ACC112 (cell line): Measurements from ENCODE around the gene RAD51B.

ENCODE experiments used
- H2AFZ ChIP-seq: fragments of 200-600 bp; sonication (generic); one replicate; pipeline ENCODE4 v1.6.0; 2017; ENCODE audit warnings: antibody characterized with exemption, low read length; ENCODE audit not compliant: unreplicated experiment
- H3K27ac ChIP-seq: fragments of 200-600 bp; sonication (generic); 2 replicates; pipeline ENCODE4 v1.5.1; 2014; ENCODE audit warnings: low read depth, mild to moderate bottlenecking, antibody characterized with exemption, low read length, moderate library complexity
- H3K27me3 ChIP-seq: fragments of 200-600 bp; sonication (generic); 2 replicates; pipeline ENCODE4 v1.6.1; 2014; ENCODE audit warnings: mild to moderate bottlenecking, antibody characterized with exemption, low read length, moderate library complexity, mixed read lengths; ENCODE audit not compliant: insufficient read depth
- H3K36me3 ChIP-seq: fragments of 200-600 bp; sonication (generic); 2 replicates; pipeline ENCODE4 v1.6.1; 2016; ENCODE audit warnings: mild to moderate bottlenecking, antibody characterized with exemption, low read length, moderate library complexity, mixed read lengths; ENCODE audit not compliant: insufficient read depth
- H3K4me1 ChIP-seq: fragments of 200-600 bp; sonication (generic); one replicate; pipeline ENCODE4 v1.6.1; 2016; ENCODE audit warnings: low read length, mixed read lengths; ENCODE audit not compliant: insufficient read depth, unreplicated experiment, control insufficient read depth
- H3K4me3 ChIP-seq: fragments of 200-600 bp; sonication (generic); 2 replicates; pipeline ENCODE4 v1.5.1; 2014; ENCODE audit warnings: mild to moderate bottlenecking, low read depth, low read length
- H3K79me2 ChIP-seq: fragments of 200-600 bp; sonication (generic); one replicate; pipeline ENCODE4 v1.6.0; 2016; ENCODE audit warnings: low read length; ENCODE audit not compliant: control insufficient read depth, unreplicated experiment, insufficient read depth

The RAD51B gene

DNA sequence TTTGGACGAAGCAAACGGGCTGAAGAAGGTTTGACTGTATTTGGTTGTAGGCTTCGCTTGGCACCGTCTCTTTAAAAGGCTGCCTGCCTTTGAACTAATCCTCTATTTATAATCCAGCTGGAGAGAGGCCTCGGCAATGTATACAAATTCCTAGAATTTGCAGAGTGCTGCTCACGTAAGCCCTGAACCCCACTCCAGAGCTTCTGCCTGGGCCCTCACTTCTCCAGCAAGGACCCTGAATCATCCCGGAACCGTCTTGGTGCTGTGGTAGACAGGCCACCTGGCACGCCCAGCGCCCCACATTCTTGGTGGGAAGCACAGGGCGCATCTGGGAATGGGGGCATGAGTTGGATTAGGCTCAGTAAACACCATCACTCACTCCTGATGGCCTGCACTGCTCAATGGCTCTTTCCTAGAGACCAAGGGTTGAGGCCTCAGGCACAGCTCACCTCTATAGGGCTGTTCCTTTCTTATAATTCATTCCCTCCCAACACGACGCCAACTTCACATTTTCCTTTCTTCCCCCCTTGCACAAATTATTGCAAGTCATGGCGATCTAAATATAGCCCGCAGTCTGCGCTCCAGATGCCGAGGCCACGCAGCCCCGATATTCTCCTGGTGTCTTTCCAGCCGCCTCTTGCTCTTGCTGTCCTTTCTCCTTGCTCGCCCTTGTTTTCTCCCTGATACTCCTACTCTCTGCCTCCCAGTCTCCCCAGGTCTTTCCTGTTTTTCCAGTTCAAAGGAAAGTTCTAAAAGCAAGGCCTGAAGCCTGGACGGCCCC is 832.3 kb downstream of the RAD51B start:
- H2AFZ ChIP-seq, result no peak overlapping the region
- H3K27me3 ChIP-seq, result no peaks in the 10 kb centered on the region
- H3K4me1 ChIP-seq, result peaks cover 22% of the 10 kb centered on the region
- H3K79me2 ChIP-seq, result no peaks in the 10 kb centered on the region
- no peaks in the 10 kb centered on the region for H3K36me3 ChIP-seq
- no peak overlapping the region for H3K27ac ChIP-seq
- H3K4me3 ChIP-seq, result no peak overlapping the region

DNA sequence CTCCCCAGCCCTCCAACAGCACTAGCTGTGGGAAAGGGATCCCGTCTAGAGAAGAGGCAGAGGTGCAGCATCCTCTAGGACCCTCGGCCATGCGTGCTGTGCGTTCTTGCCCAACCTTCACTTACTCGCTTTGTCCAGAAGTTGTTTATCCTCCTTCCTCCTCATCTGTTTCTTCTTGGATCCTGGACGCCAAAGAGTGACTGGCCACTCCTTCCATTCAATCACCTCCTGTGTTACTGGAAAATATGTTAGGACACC is 832.8 kb downstream of the RAD51B start:
- Histone ChIP-seq H3K27ac (no peak overlapping the region), H3K4me1 (peaks cover 22% of the 10 kb centered on the region), H3K36me3 (no peaks in the 10 kb centered on the region), H2AFZ (no peak overlapping the region), H3K27me3 (no peaks in the 10 kb centered on the region), H3K4me3 (no peak overlapping the region), H3K79me2 (no peaks in the 10 kb centered on the region)

GRCh38 chr14:68653108-68653507 is 833.5 kb downstream of the RAD51B start:
- no peak overlapping the region for H3K4me3 ChIP-seq
- H2AFZ ChIP-seq, result no peak overlapping the region
- peaks cover 22% of the 10 kb centered on the region for H3K4me1 ChIP-seq
- no peaks in the 10 kb centered on the region for H3K27me3 ChIP-seq
- H3K36me3 ChIP-seq, result no peaks in the 10 kb centered on the region
- no peak overlapping the region for H3K27ac ChIP-seq
- no peaks in the 10 kb centered on the region for H3K79me2 ChIP-seq

DNA sequence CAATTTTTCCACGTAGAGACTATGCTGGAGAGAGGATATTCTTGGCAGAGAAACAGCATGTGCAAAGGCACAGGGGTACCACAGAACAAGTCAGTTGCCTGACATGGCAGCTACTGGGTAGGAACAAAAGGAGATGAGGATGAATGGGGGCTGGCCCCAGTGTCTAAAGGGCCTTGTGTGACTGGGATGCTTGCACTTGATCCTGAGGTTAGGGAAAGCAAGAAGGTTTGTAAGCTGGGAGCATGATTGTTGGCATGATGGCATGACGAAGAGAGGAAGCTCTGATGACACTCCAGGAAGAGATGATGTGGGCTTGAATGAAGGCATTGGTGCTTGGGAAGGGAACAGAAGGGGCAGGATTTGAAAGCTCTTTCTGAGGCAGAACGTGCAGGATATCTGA is 834.2 kb downstream of the RAD51B start:
- Histone ChIP-seq H3K27ac (no peak overlapping the region), H3K4me1 (peaks cover 21% of the 10 kb centered on the region), H3K79me2 (no peaks in the 10 kb centered on the region), H3K36me3 (no peaks in the 10 kb centered on the region), H3K4me3 (no peak overlapping the region), H3K27me3 (no peaks in the 10 kb centered on the region), H2AFZ (no peak overlapping the region)

GRCh38 chr14:68654471-68654941 is 834.9 kb downstream of the RAD51B start:
- Histone ChIP-seq H2AFZ (no peak overlapping the region), H3K36me3 (no peaks in the 10 kb centered on the region), H3K79me2 (no peaks in the 10 kb centered on the region), H3K4me1 (peaks cover 14% of the 10 kb centered on the region), H3K27me3 (no peaks in the 10 kb centered on the region), H3K27ac (no peak overlapping the region), H3K4me3 (no peak overlapping the region)

DNA sequence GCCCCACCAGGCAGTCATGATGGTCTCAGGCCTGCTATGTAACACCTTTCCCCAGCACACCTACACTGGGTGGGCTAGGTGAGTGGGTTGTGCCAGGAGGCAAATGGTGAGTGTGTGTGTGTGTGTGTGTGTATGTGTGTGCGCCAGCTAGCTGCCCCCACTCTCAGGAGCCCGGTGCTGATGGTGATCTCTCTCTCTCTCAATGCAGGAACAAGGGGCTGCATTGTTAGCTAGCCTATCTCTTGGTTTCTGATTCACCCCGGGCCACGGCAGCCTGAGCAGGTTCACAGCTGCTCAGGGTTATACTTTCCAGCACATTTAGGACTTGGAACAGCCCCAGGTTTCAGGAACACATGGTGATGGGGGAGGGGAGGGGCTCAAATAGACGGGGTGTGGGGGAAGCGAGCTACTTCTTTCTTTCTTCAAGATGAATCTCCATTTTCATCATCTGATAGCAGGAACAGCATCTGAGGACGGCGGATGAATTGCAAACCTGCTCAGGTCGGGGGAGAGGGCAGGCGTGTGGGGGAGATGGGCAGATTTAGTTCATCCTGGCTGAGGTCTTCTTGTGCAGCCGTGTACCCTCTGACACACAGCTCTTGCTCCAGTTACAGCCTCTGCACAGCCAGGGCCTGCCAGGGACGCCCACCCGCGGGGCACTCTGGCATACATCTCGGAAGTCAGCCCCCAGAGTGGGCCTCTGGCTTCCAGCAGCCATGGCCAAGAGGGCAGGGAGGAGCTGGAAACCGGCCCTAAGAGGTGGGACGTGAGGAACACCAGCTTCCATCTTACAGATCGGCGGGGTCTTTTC is 835.6 kb downstream of the RAD51B start:
- Histone ChIP-seq H3K27me3 (no peaks in the 10 kb centered on the region), H3K27ac (no peak overlapping the region), H3K79me2 (no peaks in the 10 kb centered on the region), H3K4me1 (peaks cover 6% of the 10 kb centered on the region), H3K36me3 (no peaks in the 10 kb centered on the region), H3K4me3 (no peak overlapping the region), H2AFZ (no peak overlapping the region)

- no peaks in the 10 kb centered on the region for H3K79me2 ChIP-seq
- H3K27me3 ChIP-seq, result no peaks in the 10 kb centered on the region
- no peak overlapping the region for H2AFZ ChIP-seq
- no peak overlapping the region for H3K4me3 ChIP-seq
- H3K4me1 ChIP-seq, result no peaks in the 10 kb centered on the region
- H3K27ac ChIP-seq, result no peak overlapping the region
- no peaks in the 10 kb centered on the region for H3K36me3 ChIP-seq
Measured at GRCh38 chr14:68655911-68656316, 836.3 kb downstream of the RAD51B start.

DNA sequence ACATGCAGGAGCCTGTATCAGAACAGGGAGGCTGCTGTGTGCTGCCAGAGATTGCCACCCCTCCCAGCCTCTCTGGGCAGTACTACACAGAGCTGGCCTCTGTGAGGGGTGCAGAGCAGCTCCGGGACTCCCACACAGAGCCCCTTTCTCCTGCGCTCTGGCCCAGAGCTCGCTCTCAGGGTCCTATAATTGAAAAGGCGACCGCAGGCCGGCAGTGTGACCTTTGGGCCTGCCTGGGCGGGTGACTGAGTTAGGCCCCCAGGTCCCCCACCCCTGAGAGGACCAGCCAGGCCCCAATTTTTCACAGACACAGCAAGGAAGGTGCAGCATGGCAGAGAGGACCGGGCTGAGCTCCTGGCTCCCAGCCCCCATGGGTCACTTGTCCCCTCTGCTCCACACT is 836.9 kb downstream of the RAD51B start:
- Histone ChIP-seq H3K27ac (no peak overlapping the region), H2AFZ (no peak overlapping the region), H3K4me1 (no peaks in the 10 kb centered on the region), H3K4me3 (no peak overlapping the region), H3K27me3 (no peaks in the 10 kb centered on the region), H3K36me3 (no peaks in the 10 kb centered on the region), H3K79me2 (no peaks in the 10 kb centered on the region)

GRCh38 chr14:68657300-68658028 is 837.9 kb downstream of the RAD51B start:
- no peak overlapping the region for H3K4me3 ChIP-seq
- H3K27me3 ChIP-seq, result no peaks in the 10 kb centered on the region
- H3K4me1 ChIP-seq, result peaks cover under 1% of the 10 kb centered on the region
- H3K36me3 ChIP-seq, result no peaks in the 10 kb centered on the region
- no peaks in the 10 kb centered on the region for H3K79me2 ChIP-seq
- H2AFZ ChIP-seq, result no peak overlapping the region
- H3K27ac ChIP-seq, result no peak overlapping the region

GRCh38 chr14:68658029-68658509 is 838.5 kb downstream of the RAD51B start:
- no peaks in the 10 kb centered on the region for H3K27me3 ChIP-seq
- no peaks in the 10 kb centered on the region for H3K36me3 ChIP-seq
- H2AFZ ChIP-seq, result no peak overlapping the region
- H3K27ac ChIP-seq, result no peak overlapping the region
- H3K79me2 ChIP-seq, result no peaks in the 10 kb centered on the region
- H3K4me3 ChIP-seq, result no peak overlapping the region
- H3K4me1 ChIP-seq, result peaks cover 6% of the 10 kb centered on the region
